Upper lobe of left lung (tissue), 4 donors: ENCODE data around the gene NEDD4L.

Source experiments
- EP300 ChIP-seq, 4 donors: sonication (generic); formaldehyde crosslinking; IDR thresholded peaks; one replicate each; pipeline ENCODE4 v1.5.1; 2017; ENCODE audit warnings: antibody characterized with exemption in 4 of 4, control low read depth in 2 of 4
- POLR2A ChIP-seq, 4 donors: fragments of 450-650 bp; IDR thresholded peaks; one replicate each; pipeline ENCODE4 v1.5.1; 2016 to 2017; ENCODE audit warnings: antibody characterized with exemption in 4 of 4, mild to moderate bottlenecking in 2 of 4
- TF ChIP-seq, protein P1 (sequence below), 6 experiments: fragments of 450-650 bp in 4 of 6; fragments of 200-600 bp in 2 of 6; sonication (generic) in 2 of 6; IDR thresholded peaks; one replicate each; pipeline ENCODE4 v1.5.1; 2016 to 2019; ENCODE audit warnings: antibody characterized with exemption in 6 of 6

GRCh38 chr18:58088691-58089065 lies 44.7 kb downstream of the NEDD4L start:
- TF ChIP-seq, protein P1, sequence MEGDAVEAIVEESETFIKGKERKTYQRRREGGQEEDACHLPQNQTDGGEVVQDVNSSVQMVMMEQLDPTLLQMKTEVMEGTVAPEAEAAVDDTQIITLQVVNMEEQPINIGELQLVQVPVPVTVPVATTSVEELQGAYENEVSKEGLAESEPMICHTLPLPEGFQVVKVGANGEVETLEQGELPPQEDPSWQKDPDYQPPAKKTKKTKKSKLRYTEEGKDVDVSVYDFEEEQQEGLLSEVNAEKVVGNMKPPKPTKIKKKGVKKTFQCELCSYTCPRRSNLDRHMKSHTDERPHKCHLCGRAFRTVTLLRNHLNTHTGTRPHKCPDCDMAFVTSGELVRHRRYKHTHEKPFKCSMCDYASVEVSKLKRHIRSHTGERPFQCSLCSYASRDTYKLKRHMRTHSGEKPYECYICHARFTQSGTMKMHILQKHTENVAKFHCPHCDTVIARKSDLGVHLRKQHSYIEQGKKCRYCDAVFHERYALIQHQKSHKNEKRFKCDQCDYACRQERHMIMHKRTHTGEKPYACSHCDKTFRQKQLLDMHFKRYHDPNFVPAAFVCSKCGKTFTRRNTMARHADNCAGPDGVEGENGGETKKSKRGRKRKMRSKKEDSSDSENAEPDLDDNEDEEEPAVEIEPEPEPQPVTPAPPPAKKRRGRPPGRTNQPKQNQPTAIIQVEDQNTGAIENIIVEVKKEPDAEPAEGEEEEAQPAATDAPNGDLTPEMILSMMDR (IDR thresholded peaks at IDR 0.05): no peak
- TF ChIP-seq POLR2A (IDR thresholded peaks at IDR 0.05) (no peak), EP300 (IDR thresholded peaks at IDR 0.05) (peak in 1 of 4 donors; percentile 14)
